Mesodermal cell (in vitro differentiated cells): Measurements from ENCODE around the gene RPH3AL.
A peak's percentile ranks its signal among the peaks of the same experiment; 100 is the strongest.
"Not testable (repeated sequence)": the region's sequence is repeated elsewhere in the genome, so short reads cannot be mapped to it uniquely, and the experiment has no call there.

ENCODE experiments used
- H3K27ac ChIP-seq: 2 replicates; pipeline ENCODE4 v1.7.0; 2013; ENCODE audit warnings: mild to moderate bottlenecking, low read depth, low read length, moderate library complexity; ENCODE audit not compliant: severe bottlenecking
- H3K36me3 ChIP-seq: 2 replicates; pipeline ENCODE4 v1.7.1; 2013; ENCODE audit warnings: mild to moderate bottlenecking, low read length, moderate library complexity; ENCODE audit not compliant: control insufficient read depth, insufficient read depth
- H3K4me1 ChIP-seq: one replicate; pipeline ENCODE4 v1.7.1; 2013; ENCODE audit warnings: mild to moderate bottlenecking, low read length; ENCODE audit not compliant: insufficient read depth, control insufficient read depth, poor library complexity, severe bottlenecking
- H3K4me3 ChIP-seq: 2 replicates; pipeline ENCODE4 v1.7.0; 2013; ENCODE audit warnings: low read length, control low read depth, mild to moderate bottlenecking; ENCODE audit not compliant: insufficient read depth, poor library complexity, severe bottlenecking; ENCODE audit errors: extremely low read depth
- H3K9me3 ChIP-seq: 2 replicates; pipeline ENCODE4 v1.7.1; 2013; ENCODE audit warnings: mild to moderate bottlenecking, low read length, moderate library complexity; ENCODE audit not compliant: control insufficient read depth
- WGBS, 2 experiments: methylation state at CpG; one replicate each; pipeline ENCODE4 v1.1.5; 2013; ENCODE audit warnings: missing lambda C conversion rate in 2 of 2; ENCODE audit not compliant: insufficient coverage in 2 of 2; 5-methylcytosine and 5-hydroxymethylcytosine counted together

Gene RPH3AL

GRCh38 chr17:199806-200545 is 152.6 kb downstream of the RPH3AL start:
- WGBS, 2 experiments = 65 to 68% methylated on average over 13 to 14 of the region's 14 CpGs
- H3K27ac ChIP-seq = no peak overlapping the region
- peaks cover 7% of the 10 kb centered on the region for H3K4me1 ChIP-seq
- H3K36me3 ChIP-seq = no peaks in the 10 kb centered on the region
- no peaks in the 10 kb centered on the region for H3K9me3 ChIP-seq
- H3K4me3 ChIP-seq = no peak overlapping the region

GRCh38 chr17:199191-199604 is 153.4 kb downstream of the RPH3AL start:
- WGBS, 2 experiments = 46% methylated on average over 7 of the region's 8 CpGs; no CpG with 5 or more reads in 1 of the 2 experiments
- H3K36me3 ChIP-seq = no peaks in the 10 kb centered on the region
- H3K9me3 ChIP-seq = no peaks in the 10 kb centered on the region
- no peak overlapping the region for H3K4me3 ChIP-seq
- H3K27ac ChIP-seq = peak overlapping the region; percentile 6
- peaks cover 7% of the 10 kb centered on the region for H3K4me1 ChIP-seq

GRCh38 chr17:198225-198624 is 154.4 kb downstream of the RPH3AL start:
- not testable (repeated sequence) for H3K27ac ChIP-seq
- WGBS, 2 experiments = 89 to 92% methylated on average over 15 of the region's 15 CpGs

GRCh38 chr17:197352-197751 is 155.3 kb downstream of the RPH3AL start:
- 89 to 90% methylated on average over 2 of the region's 2 CpGs for WGBS, 2 experiments
- no peaks in the 10 kb centered on the region for H3K9me3 ChIP-seq
- H3K27ac ChIP-seq = no peak overlapping the region
- peaks cover 7% of the 10 kb centered on the region for H3K4me1 ChIP-seq
- no peak overlapping the region for H3K4me3 ChIP-seq
- no peaks in the 10 kb centered on the region for H3K36me3 ChIP-seq

More at GRCh38 chr17:198225-198624, 154.4 kb downstream of the RPH3AL start:
- H3K9me3 ChIP-seq, H3K4me3 ChIP-seq, H3K4me1 ChIP-seq, H3K36me3 ChIP-seq: not testable (repeated sequence)

GRCh38 chr17:194828-195602 is 157.6 kb downstream of the RPH3AL start:
- Histone ChIP-seq H3K27ac (no peak overlapping the region), H3K36me3 (no peaks in the 10 kb centered on the region), H3K4me3 (no peak overlapping the region), H3K9me3 (no peaks in the 10 kb centered on the region), H3K4me1 (peaks cover 7% of the 10 kb centered on the region)
- WGBS, 2 experiments = 92% methylated on average over 10 to 13 of the region's 16 CpGs

GRCh38 chr17:193841-194806 is 158.5 kb downstream of the RPH3AL start:
- WGBS, 2 experiments = 74 to 76% methylated on average over 21 to 24 of the region's 31 CpGs
- Histone ChIP-seq H3K36me3 (no peaks in the 10 kb centered on the region), H3K9me3 (no peaks in the 10 kb centered on the region), H3K27ac (no peak overlapping the region), H3K4me3 (no peak overlapping the region), H3K4me1 (peaks cover 4% of the 10 kb centered on the region)

GRCh38 chr17:193426-193810 is 159.2 kb downstream of the RPH3AL start:
- no peak overlapping the region for H3K27ac ChIP-seq
- H3K4me1 ChIP-seq = no peaks in the 10 kb centered on the region
- WGBS, 2 experiments = 93% methylated on average over 8 of the region's 8 CpGs
- H3K36me3 ChIP-seq = no peaks in the 10 kb centered on the region
- no peaks in the 10 kb centered on the region for H3K9me3 ChIP-seq
- H3K4me3 ChIP-seq = no peak overlapping the region

GRCh38 chr17:192666-193425 is 159.8 kb downstream of the RPH3AL start:
- Histone ChIP-seq H3K27ac (no peak overlapping the region), H3K36me3 (no peaks in the 10 kb centered on the region), H3K4me3 (no peak overlapping the region), H3K4me1 (no peaks in the 10 kb centered on the region), H3K9me3 (no peaks in the 10 kb centered on the region)
- WGBS, 2 experiments = 86 to 90% methylated on average over 13 to 20 of the region's 21 CpGs

- Histone ChIP-seq H3K9me3 (no peaks in the 10 kb centered on the region), H3K36me3 (no peaks in the 10 kb centered on the region), H3K27ac (no peak overlapping the region), H3K4me1 (no peaks in the 10 kb centered on the region), H3K4me3 (no peak overlapping the region)
- WGBS, 2 experiments = 84 to 93% methylated on average over 4 to 7 of the region's 7 CpGs
These were observed 163.2 kb downstream of the RPH3AL start for GRCh38 chr17:189444-189843.

GRCh38 chr17:187130-187529 is 165.5 kb downstream of the RPH3AL start:
- whole genome bisulfite sequencing, 2 experiments = 83% methylated on average over 1 of the region's 2 CpGs; no CpG with 5 or more reads in 1 of the 2 experiments
- Histone ChIP-seq H3K27ac (no peak overlapping the region), H3K9me3 (no peaks in the 10 kb centered on the region), H3K4me3 (no peak overlapping the region), H3K36me3 (no peaks in the 10 kb centered on the region), H3K4me1 (no peaks in the 10 kb centered on the region)
